GM10847 (cell line): ENCODE results near the gene CDCA5.
A peak's percentile ranks its signal among the peaks of the same experiment; 100 is the strongest.

Source experiments
- POLR2A ChIP-seq: IDR thresholded peaks from 2 replicates; pipeline ENCODE4 v1.6.1; 2011; ENCODE audit not compliant: insufficient read length; ENCODE audit errors: extremely low read depth

The CDCA5 gene

DNA sequence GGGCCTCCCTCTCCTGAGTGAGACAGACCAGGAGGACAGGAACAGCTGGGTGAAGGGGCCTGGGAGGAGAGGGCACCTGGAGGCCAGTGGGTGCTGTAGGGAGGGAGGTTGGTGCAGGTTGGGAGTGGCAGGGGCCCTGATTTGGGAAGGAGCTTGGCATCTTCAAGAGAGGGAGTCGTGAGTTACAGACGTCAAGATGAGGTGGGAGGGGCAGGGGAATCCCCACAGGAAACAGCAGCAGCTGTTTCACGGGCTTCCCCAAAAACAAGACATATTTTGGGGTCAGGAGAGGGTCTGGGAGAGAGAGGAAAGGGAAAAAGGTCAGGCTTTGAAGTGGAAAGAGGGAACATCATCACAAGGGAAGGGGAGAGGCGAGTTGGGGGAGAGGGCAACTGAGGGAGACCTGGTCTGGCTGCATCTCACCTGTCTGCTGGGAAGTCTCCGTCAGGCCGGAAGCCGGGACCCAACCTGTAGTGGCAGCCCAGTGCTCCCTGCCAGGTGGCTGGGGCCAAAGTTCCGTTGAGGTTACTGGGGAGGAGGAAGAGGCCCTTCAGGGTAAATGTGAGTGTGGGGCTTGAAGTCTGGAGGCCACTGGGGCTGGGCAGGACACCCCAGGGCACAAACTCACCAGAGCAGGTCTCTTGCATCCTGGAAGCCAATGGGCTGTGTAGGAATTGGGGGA lies 29.9 kb downstream of the CDCA5 start:
- no peak for TF ChIP-seq POLR2A

GRCh38 chr11:65051398-65051858 lies 32.4 kb downstream of the CDCA5 start:
- TF ChIP-seq POLR2A = no peak

DNA sequence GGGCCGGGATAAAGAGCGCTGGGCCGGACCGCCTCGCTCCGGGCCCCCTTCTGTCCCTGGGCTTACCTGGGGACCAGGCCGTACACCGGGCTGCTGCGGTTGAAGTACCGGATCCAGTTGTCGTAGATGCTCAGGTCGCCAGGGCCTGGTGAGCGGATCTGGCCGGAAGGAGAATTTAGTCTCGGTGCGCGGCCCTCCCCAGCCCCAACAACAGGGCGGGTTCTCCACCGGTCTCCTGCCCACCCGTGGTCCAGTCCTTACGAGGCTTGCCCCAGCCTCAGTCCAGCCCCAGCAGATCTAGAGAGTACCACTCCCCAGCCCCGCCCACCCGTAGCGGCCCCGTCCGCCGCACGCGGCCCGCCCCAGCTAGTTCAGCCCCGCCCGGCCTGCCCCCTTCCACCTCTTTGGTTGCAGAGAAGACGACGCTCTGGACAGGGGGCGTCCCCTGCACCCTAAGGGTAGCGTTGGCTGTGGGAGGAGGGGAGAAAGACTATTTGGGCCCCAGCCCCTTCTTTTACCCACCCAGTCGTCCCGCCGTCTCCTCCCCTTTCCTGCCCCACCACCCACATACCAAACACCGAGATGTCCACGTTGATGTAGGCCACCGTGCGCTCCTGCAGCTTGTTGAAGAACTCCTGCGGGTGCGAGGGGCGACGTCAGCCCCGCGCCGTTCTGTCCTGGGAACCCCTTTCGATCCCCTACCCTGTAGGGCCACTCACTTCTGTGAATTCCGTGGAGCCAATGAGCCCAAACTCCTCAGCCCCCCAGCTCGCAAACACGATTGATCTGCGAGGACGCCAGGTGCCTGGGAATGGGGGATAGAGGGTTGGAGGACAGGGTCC lies 36.0 kb downstream of the CDCA5 start:
- no peak for TF ChIP-seq POLR2A

DNA sequence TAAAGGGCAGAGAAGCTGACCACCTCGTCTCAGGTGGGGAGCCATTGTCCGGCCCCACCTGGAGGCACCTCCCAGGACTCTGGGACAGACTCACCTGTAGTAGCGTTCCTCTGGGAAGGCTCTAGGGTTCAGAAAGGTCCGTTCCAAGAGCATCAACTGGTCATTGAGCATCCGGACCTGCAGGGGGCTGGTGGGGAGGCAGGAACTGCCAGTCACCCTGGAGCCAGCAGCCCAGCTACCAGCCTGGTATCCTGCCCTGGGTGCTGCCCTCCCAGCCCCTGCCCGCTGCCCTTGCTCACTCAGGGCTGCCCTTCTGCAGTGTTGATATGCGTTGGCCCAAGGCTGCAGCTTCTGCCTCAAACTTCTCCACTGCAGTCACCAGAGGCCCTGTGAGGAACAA lies 38.1 kb downstream of the CDCA5 start:
- no peak for TF ChIP-seq POLR2A

- no peak for TF ChIP-seq POLR2A
Measured at GRCh38 chr11:65045061-65045460, 38.8 kb downstream of the CDCA5 start.

DNA sequence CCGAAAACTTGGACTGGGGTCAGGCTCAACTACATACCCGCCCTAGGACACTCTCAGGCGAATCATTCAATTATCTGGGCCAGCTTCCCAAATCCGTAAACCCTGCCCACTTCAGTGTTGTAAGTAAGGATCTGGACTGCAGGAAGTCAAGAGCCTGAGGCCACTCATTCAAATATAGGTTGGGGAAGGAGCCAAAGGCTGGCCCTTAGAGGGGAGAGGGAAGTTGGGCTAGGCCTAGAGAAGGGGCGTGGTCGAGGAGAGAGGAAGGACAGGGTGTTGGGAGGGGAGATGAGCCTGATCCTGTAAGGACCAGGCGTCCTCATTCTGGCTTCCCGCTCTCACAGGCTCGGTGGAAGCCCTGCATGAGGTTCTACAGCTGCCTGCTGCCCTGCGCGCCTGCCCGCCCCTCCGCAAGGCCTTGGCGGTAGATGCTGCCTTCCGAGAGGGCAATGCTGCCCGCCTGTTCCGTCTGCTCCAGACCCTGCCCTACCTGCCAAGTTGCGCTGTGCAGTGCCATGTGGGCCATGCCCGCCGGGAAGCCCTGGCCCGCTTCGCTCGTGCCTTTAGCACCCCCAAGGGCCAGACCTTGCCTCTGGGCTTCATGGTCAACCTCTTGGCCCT lies 39.8 kb downstream of the CDCA5 start:
- TF ChIP-seq POLR2A = no peak

- TF ChIP-seq POLR2A = no peak
Measured at GRCh38 chr11:65042891-65043290, 40.9 kb downstream of the CDCA5 start.

DNA sequence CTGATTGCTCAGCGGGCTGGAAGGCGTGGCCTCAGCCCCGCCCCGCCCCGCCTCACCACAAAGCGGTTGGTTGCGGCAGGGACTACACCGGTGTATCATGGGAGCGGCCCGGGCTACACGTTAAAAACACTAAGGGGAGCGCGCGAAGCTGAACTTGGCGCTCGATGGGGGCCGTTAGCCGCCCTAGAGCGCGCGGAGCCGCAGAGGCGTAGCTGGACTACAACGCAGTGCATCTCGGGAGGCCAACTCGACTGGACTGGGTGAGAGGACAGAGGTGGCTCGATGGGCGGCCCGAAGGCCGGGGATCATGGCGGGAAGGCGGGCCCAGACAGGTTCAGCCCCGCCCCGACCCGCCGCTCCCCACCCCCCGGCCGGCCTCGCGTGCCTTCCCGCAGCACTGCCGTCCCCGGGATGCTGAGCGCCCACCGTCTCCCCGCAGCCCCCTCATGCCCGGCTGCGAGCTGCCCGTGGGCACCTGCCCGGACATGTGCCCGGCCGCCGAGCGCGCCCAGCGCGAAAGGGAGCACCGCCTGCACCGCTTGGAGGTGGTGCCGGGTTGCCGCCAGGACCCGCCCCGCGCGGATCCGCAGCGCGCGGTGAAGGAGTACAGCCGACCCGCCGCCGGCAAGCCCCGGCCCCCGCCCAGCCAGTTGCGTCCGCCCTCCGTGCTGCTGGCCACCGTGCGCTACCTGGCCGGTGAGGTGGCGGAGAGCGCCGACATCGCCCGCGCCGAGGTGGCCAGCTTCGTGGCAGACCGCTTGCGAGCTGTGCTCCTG lies 42.8 kb downstream of the CDCA5 start, which contains the start of gene SAC3D1:
TSS of gene SAC3D1 (plus strand) at position 364 of the 776 bp plus-strand sequence. CDS start at position 447, 83 bp downstream.
- peak; percentile 33 for TF ChIP-seq POLR2A

DNA sequence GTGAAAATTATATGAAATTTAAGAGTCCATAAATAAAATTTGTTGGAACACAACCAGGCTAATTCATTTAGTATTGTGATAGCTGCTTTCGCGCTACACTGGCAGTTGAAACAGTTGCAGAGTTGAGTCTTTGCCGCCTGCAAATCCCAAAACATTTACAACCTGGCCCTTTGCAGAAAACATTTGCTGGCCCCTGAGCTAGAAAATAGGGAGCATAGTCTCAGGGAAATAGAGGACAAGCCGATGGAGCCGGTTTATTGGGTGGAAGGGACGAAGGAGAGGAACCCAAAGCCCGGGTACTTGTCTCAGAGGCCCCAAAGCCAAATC lies 43.4 kb downstream of the CDCA5 start:
- TF ChIP-seq POLR2A = no peak

DNA sequence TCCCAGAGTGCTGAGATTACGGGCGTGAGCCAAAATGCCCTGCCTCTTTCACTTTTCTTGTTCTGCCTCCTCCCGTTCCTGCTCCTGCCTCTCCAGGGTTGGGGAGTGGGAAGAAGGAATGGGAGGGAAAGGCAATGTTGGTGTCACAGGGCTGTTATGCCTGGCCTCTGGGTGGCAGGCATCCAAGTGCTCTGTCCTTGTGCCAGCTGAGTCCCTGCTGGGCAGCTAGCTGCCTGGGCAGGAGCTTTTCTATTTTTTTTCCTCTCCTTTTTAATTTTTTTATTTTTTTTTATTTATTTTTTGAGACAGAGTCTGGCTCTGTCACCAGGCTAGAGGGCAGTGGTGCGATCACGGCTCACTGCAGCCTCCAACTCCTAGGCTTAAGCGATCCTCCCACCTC lies 46.9 kb downstream of the CDCA5 start:
- no peak for TF ChIP-seq POLR2A

DNA sequence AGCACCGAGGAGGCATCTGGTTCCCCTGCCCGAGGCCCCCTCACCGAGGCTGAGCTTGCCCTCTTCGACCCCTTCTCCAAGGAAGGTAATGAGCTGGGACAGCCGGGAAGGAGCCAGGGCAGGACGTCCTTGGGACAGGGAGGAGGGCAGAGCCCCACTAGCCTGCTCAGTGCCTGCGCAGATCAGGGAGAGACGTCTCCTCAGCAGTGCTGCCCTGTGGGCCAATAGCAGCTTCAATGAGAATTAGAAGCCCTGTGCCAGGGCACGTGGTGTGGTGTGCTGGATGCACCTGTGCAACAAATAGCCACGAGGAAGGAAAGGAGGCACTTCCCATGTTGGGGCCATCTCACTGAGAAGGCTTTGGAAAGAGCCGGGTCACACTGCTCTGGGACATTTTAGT lies 48.3 kb downstream of the CDCA5 start:
- no peak for TF ChIP-seq POLR2A

DNA sequence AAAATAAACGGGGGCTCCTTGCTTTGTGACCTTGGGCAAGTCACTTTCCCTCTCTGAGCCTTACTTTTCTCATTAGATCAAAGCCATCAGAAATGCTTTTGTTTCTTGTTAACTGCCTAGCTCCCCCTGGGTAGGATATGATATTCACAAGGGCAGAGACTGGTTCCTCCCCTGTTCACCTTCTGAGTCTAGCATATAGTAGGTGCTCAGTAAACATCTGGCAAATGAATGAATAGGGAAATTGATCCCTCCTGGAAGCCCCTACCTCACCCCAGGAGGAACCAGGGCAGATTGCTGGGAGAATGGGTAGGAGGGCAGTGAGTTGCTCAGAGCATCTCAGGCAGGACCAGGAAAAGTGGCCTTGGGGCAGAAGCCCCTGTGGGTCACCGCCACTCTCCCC lies 49.4 kb downstream of the CDCA5 start:
- TF ChIP-seq POLR2A = no peak

- no peak for TF ChIP-seq POLR2A
Measured at GRCh38 chr11:65032216-65032615, 51.6 kb downstream of the CDCA5 start.
